ENCODE data around the gene RBM45. TPM values are rescaled to one million over a fixed set of nuclear protein-coding genes. Genes with fewer than 3 reads are reported as not detected.

The RBM45 gene
- total RNA-seq, 1 donor from 2014 or later: 9.1 TPM

- no peak overlapping the region for H3K27ac ChIP-seq
- H3K36me3 ChIP-seq: no peaks in the 10 kb centered on the region
- TF ChIP-seq POLR2AphosphoS5 (IDR thresholded peaks at IDR 0.05; ENCODE audit: insufficient read depth in 1 of 2, low read depth in 1 of 2) (no peak), CTCF (IDR thresholded peaks at IDR 0.05) (no peak), POLR2A (IDR thresholded peaks at IDR 0.05) (no peak)
- intact Hi-C loops (cut with DNase I): no loop called here
- peaks cover 13% of the 10 kb centered on the region for H3K4me1 ChIP-seq
- no peaks in the 10 kb centered on the region for H3K9me3 ChIP-seq
- no peak overlapping the region for H3K4me3 ChIP-seq
- H3K27me3 ChIP-seq: no peaks in the 10 kb centered on the region
- DNase-seq (ENCODE audit: extremely low spot score in 2 of 2): no peak
These were observed 42.7 kb upstream of the RBM45 start for GRCh38 chr2:178069551-178069950.

GRCh38 chr2:178070824-178071223 lies 41.4 kb upstream of the RBM45 start:
- H3K27ac ChIP-seq: no peak overlapping the region
- TF ChIP-seq CTCF (IDR thresholded peaks at IDR 0.05) (no peak), POLR2A (IDR thresholded peaks at IDR 0.05) (no peak), POLR2AphosphoS5 (IDR thresholded peaks at IDR 0.05; ENCODE audit: insufficient read depth in 1 of 2, low read depth in 1 of 2) (no peak)
- H3K36me3 ChIP-seq: no peaks in the 10 kb centered on the region
- no peak overlapping the region for H3K4me3 ChIP-seq
- intact Hi-C loops (cut with DNase I): no loop called here
- DNase-seq (ENCODE audit: extremely low spot score in 2 of 2): no peak
- peaks cover 13% of the 10 kb centered on the region for H3K4me1 ChIP-seq
- no peaks in the 10 kb centered on the region for H3K9me3 ChIP-seq
- no peaks in the 10 kb centered on the region for H3K27me3 ChIP-seq

GRCh38 chr2:178072000-178072382 lies 40.2 kb upstream of the RBM45 start:
- Histone ChIP-seq H3K9me3 (no peaks in the 10 kb centered on the region), H3K27ac (no peak overlapping the region), H3K4me1 (peaks cover 13% of the 10 kb centered on the region), H3K4me3 (no peak overlapping the region), H3K27me3 (no peaks in the 10 kb centered on the region), H3K36me3 (no peaks in the 10 kb centered on the region)
- TF ChIP-seq CTCF (IDR thresholded peaks at IDR 0.05): no peak
- TF ChIP-seq POLR2A (IDR thresholded peaks at IDR 0.05): no peak
- no peak for TF ChIP-seq POLR2AphosphoS5 (IDR thresholded peaks at IDR 0.05; ENCODE audit: insufficient read depth in 1 of 2, low read depth in 1 of 2)
- intact Hi-C loops (cut with DNase I): no loop called here
- no peak for DNase-seq (ENCODE audit: extremely low spot score in 2 of 2)

- intact Hi-C loops (cut with DNase I): no loop called here
- DNase-seq (ENCODE audit: extremely low spot score in 2 of 2): no peak
- TF ChIP-seq POLR2AphosphoS5 (IDR thresholded peaks at IDR 0.05; ENCODE audit: insufficient read depth in 1 of 2, low read depth in 1 of 2): peak in 1 of 2 donors; percentile 29
- no peak for TF ChIP-seq CTCF (IDR thresholded peaks at IDR 0.05)
- Histone ChIP-seq H3K36me3 (no peaks in the 10 kb centered on the region), H3K4me3 (peak within 1 kb of the TSS; percentile 35 to 46), H3K27me3 (no peaks in the 10 kb centered on the region), H3K27ac (no peak within 1 kb of the TSS), H3K4me1 (peaks cover 13% of the 10 kb centered on the region), H3K9me3 (no peaks in the 10 kb centered on the region)
These were observed 39.6 kb upstream of the RBM45 start, which contains the start of gene PDE11A for GRCh38 chr2:178072383-178073301. Gene PDE11A, minus strand, starts transcription at chr2:178072777. Its CDS starts 340 bp downstream, at chr2:178072437.
